IMR-90 (cell line): ENCODE data around the gene SLC25A34.

Experiments
- POLR2A ChIP-seq: IDR thresholded peaks from 2 replicates; pipeline ENCODE4 v1.6.1; 2012; ENCODE audit warnings: mild to moderate bottlenecking, low read depth, low read length
- TF ChIP-seq, protein P1 (sequence below): conservative IDR thresholded peaks from 2 replicates; pipeline ENCODE4 v1.5.1; 2012; ENCODE audit warnings: mild to moderate bottlenecking, low read depth, low read length, improper control_type of control experiment

- TF ChIP-seq POLR2A = no peak
- TF ChIP-seq, protein P1, sequence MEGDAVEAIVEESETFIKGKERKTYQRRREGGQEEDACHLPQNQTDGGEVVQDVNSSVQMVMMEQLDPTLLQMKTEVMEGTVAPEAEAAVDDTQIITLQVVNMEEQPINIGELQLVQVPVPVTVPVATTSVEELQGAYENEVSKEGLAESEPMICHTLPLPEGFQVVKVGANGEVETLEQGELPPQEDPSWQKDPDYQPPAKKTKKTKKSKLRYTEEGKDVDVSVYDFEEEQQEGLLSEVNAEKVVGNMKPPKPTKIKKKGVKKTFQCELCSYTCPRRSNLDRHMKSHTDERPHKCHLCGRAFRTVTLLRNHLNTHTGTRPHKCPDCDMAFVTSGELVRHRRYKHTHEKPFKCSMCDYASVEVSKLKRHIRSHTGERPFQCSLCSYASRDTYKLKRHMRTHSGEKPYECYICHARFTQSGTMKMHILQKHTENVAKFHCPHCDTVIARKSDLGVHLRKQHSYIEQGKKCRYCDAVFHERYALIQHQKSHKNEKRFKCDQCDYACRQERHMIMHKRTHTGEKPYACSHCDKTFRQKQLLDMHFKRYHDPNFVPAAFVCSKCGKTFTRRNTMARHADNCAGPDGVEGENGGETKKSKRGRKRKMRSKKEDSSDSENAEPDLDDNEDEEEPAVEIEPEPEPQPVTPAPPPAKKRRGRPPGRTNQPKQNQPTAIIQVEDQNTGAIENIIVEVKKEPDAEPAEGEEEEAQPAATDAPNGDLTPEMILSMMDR = no peak
Measured at GRCh38 chr1:15749399-15750291, 13.6 kb downstream of the SLC25A34 start.
